Activated gamma-delta T cell treated with Interleukin-2 at 50 U/mL for 16 hours (primary cell): ENCODE data around the gene ATAD2B.
"Not testable (repeated sequence)": the region's sequence is repeated elsewhere in the genome, so short reads cannot be mapped to it uniquely, and the experiment has no call there.

Experiments
- DNase-seq: peaks from one replicate; pipeline ENCODE4 v3.0.0-alpha.2; 2020

The ATAD2B gene

GRCh38 chr2:23782646-23783045 lies 144.3 kb downstream of the ATAD2B start:
- no peak for DNase-seq

- DNase-seq = no peak
These were observed 144.8 kb downstream of the ATAD2B start for GRCh38 chr2:23782126-23782525.

- not testable (repeated sequence) for DNase-seq
These were observed 146.5 kb downstream of the ATAD2B start for GRCh38 chr2:23780465-23780864.

GRCh38 chr2:23777826-23778225 lies 149.1 kb downstream of the ATAD2B start:
- no peak for DNase-seq

- no peak for DNase-seq
These were observed 150.9 kb downstream of the ATAD2B start for GRCh38 chr2:23776021-23776420.

- no peak for DNase-seq
These were observed 154.2 kb downstream of the ATAD2B start for GRCh38 chr2:23772684-23773083.

GRCh38 chr2:23772056-23772455 lies 154.9 kb downstream of the ATAD2B start:
- DNase-seq = no peak

- DNase-seq = no peak
These were observed 157.6 kb downstream of the ATAD2B start for GRCh38 chr2:23769364-23769763.

- DNase-seq = no peak
These were observed 158.9 kb downstream of the ATAD2B start for GRCh38 chr2:23767876-23768621.

GRCh38 chr2:23762141-23762540 lies 164.8 kb downstream of the ATAD2B start:
- DNase-seq = no peak

- DNase-seq = no peak
These were observed 165.3 kb downstream of the ATAD2B start for GRCh38 chr2:23761638-23762037.

GRCh38 chr2:23760736-23761135 lies 166.2 kb downstream of the ATAD2B start:
- no peak for DNase-seq

- DNase-seq = no peak
These were observed 169.1 kb downstream of the ATAD2B start for GRCh38 chr2:23757686-23758433.

GRCh38 chr2:23756593-23757292 lies 170.2 kb downstream of the ATAD2B start:
- no peak for DNase-seq

GRCh38 chr2:23754970-23755369 lies 172.0 kb downstream of the ATAD2B start:
- DNase-seq = no peak

- no peak for DNase-seq
These were observed 173.5 kb downstream of the ATAD2B start for GRCh38 chr2:23753291-23754010.

GRCh38 chr2:23751747-23752265 lies 175.1 kb downstream of the ATAD2B start:
- DNase-seq = no peak

- no peak for DNase-seq
These were observed 180.6 kb downstream of the ATAD2B start for GRCh38 chr2:23746141-23746863.

- DNase-seq = no peak
These were observed 181.2 kb downstream of the ATAD2B start for GRCh38 chr2:23745726-23746105.

- DNase-seq = no peak
These were observed 181.7 kb downstream of the ATAD2B start for GRCh38 chr2:23745068-23745725.

- DNase-seq = not testable (repeated sequence)
These were observed 190.1 kb downstream of the ATAD2B start for GRCh38 chr2:23736783-23737182.

- DNase-seq = no peak
These were observed 192.5 kb downstream of the ATAD2B start for GRCh38 chr2:23734416-23734815.
